Dedifferentiated amniotic fluid mesenchymal stem cell (primary cell): ENCODE measurements around the gene SLC10A7.

Source experiments
- DNase-seq: peaks from one replicate; pipeline ENCODE4 v3.0.0-alpha.2; 2016; ENCODE audit errors: extremely low spot score

Gene SLC10A7

DNA sequence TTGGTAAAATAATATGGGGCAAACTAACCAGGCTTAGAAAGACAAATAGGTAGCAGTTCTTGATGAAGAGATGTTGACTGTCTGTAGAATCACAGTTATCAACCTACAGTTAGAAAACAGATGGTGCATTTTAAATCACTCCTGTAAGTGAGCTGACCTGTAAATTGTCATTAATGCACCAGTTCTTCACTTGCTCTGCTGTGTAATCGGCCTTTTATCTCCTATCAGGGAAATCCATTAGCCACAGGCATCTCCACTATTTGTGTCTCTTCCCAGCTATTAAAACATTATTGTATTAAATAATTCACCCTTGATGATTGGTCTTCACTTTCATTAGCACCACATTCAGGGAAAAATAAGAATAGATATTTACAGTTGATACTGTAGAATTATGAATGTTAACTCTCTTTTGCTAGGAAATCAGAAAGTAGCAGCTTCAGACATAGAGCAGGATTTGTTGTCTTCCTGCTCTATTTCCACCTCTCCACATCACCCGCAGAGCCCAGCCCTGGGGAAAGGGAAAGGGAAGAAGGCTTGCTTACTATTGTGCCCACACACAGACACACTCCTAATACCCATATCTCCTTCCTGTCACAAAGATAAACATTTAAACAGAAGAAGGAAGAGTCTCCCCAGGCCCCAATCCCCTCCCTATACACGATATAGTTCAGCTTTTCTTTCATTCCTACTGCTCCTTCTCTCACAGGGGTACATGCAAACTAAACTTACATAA lies 210.3 kb downstream of the SLC10A7 start:
- no peak for DNase-seq

DNA sequence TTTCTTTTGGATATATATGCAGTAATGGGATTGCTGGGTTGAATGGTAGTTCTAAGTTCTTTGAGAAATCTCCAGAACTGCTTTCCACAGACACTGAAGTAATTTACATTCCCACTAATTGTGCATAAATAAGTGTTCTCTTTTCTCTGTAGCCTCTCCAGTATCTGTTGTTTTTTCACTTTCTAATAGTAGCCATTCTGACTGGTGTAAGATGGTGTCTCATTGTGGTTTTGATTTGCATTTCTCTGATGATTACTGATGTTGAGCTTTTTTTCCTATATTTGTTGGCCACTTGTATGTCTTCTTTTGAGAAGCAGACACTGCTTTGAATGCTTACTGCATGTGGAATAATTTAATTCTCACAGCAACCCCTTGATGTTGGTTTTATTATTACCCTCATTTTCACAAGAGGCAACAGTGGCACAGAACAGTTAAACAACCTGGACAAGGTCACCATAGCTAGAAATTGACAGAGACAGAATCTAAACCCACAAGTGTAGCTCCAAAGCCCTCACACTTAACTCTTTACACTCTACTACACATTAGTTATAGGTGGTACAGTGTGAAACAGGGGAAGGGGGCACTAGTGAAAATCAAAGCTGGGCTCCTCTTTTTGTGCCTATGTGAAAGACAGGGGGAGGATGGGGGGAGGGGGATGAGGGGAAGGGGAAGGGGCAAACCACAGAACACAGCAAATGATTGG lies 211.3 kb downstream of the SLC10A7 start:
- DNase-seq = no peak

DNA sequence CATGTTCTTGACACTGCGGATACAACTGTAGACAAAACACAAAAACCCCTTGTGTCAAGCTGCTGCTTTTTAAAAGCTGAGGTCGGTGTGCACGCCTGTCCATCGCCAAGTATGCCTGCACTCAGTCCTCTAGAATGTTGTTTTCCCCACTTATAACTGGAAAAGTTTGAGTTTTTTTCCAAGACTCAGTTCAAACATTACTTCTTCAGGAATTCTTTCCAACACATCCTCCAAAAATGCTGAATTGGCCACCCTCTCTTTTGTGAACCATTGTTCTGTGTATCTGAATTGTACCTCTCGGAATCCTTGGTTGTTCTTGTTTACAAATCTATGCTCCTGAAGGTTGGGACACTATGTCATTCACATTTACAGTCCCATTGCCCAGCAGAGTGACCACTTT lies 212.8 kb downstream of the SLC10A7 start:
- DNase-seq = no peak

DNA sequence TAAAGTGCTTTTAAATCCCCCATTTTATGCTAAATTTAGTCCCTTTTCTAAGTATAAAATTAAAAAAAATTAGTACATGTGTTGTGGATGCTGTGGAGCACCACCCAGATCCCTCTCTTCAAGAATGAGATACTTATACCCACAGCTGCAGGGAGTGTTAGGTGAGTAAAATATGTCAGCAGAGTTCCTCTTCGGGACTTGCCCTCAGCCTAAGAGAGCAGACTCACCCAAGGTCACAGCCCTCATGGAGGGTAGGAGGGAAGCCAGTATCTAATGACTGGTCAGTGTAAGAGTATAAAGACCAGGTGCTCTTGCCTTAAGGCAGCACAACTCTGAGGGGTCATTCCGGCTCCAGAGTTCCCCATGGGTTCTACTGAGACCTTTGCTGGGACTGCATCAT lies 218.9 kb downstream of the SLC10A7 start:
- DNase-seq = no peak

DNA sequence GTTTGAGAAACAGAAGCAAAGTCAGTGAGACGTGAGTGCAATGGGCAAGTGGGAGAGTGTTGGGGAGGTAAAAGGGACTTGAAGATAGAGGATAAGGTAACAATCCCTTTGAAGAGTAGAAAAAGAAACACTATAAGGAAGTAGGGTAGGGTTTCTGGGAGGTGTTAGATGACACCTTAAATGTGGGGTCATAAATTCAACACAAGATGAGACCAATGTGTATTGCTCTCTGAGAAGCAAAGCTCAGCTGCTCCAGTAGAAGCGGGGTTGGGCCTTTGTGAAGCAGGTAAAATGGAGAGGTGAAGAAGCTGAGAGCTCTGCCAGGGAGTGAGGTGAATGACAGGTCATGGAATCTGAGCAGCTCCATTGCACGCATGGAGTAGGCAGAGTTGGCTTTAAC lies 222.1 kb downstream of the SLC10A7 start:
- DNase-seq = no peak

DNA sequence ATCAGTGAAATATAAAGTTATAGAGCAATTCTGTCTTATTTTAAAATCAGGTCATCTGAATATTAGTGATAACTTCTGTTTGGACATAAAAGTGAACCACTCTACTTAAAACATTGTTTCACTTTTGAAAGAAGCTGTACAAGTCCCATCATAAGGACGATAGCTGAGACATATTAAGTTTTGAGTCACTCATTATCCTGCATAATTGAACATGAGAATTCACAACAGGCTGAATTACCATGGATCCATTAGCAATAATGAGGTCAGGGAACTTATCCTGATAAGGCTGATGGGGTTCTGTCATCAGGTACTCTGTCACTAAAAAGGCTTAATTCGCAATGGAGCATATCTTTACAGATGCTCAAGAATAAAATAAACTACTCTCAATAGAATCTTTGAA lies 227.0 kb downstream of the SLC10A7 start:
- DNase-seq = no peak

DNA sequence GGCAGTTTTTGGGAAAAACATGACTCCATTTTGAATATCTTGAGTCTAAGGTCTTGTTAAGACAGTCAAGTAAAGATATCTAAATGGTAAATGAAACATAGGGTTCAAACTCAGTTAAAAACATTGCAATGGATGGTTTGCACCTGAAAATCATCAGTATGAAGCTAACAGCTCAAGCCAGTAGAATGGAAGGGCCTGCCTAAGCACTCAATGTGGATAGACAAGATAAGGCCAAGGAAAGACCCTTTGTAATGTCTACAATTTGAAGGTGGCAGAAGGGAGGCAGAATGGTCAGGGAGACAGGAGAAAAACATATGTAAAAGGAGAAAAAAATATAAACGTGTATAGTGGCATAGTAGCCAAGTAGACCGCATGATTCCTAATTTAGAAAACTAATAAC lies 229.2 kb downstream of the SLC10A7 start:
- DNase-seq = no peak

DNA sequence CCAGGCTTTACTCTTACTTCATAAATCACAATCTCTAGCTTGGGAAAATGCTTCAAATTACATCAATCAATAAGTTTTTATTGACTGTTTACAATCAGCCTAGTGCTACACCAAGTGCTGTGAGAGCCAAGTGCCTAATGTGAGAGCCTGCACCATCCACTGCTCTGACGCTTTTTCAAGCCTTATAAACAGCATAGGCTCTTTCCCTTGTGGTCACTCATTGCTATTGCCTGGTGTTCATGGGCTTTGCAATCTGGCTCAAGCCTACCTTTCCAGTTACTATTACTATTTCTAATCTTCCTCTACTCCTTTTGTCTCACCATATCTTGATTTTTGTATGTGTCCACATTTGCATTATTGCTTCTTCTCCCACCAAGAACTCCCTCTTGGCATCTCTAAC lies 230.4 kb downstream of the SLC10A7 start:
- DNase-seq = no peak

DNA sequence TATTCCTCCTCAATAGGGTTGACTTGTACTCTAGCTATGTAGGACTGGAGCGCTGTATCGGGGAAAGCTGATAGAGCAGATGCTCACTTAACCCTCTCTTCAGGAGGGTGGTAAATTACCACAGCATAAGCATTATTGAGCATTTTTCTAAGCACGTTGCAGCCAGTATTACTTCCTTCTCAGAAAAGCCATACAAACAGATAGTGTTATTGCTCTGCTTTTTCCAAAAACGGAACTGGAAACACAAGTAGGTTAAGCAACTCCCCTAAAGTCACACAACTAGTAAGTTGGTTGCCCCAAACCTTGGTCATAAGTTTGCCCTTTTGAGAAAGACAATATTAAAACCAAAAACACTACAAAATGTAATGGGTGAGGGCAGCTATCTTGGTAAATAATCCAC lies 233.5 kb downstream of the SLC10A7 start:
- DNase-seq = no peak

DNA sequence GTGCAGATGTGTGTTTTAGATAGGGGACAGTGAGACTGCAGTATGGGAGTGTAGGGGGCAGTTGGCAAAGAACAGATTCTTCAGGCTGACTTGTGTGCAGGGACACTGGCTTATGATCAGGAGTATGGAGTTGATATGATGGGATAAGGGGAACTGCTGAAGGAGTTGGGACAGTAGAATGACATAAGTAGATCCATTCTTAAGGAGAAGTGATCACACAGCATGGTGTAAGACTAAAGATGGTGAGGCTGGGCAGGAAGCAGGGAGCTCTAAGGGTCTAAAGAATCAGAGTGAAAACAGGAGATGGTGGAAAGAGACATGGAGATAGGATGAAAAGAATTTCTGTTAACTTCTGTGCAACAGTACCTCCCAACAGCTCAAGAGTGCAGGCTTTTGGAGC lies 236.7 kb downstream of the SLC10A7 start:
- DNase-seq = no peak

DNA sequence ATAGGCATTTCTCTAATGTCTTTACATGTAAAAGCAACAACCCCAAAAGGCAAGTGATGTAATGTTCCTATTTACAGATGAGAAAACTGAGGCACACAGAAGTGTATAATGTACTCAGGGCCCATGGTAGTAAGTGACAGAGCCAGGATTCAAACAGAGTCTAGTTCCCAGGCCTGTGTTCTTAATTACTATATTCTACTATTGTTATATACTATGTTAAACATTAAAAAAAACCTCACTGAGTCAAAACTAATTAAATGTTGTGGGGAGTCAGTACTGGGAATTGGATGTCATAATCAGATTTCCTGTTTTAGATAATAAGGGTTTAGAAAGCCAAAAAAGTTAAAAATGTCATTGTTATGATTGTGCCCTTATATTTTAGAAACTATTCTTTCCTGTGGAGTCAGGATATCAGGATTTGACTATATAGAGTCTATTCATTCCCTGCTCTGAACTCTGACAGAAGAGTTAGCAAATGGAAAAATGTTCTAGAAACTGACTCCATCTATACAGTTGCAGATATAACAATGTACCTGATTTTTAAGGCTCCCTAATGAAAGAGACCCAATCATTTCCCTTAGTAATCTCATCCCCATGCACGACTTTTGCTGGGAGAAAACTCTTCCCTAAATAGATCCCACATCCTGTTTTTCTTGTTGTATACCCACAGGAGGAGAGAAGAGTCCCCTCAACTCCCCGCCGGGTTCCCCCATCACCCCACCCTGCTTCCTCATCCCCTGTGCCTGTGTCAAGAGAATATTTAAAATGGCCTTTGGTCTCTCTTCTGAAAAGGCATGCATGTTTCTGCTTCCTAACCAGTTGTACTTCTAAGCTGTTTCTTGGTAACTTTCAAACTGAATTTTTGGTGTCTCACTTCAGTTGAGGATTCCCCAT lies 237.7 kb downstream of the SLC10A7 start:
- DNase-seq = no peak

DNA sequence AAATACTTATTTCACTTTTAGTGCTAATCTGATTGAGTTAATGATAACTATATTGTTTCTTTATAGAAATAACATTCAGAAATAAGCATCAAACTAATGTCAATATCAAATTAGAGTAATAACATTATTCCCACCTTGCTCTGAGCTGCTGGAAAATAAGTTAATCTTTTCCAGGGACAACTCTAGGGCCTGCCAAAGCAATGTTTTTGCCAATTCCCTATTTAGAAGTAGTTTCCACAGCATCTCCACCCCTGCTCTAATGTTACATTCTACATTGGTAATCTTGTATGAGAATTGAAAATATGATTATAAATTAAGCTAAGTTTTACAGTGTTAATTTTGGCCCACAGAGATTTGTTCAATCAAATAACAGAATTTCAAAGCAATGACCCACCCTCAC lies 239.1 kb downstream of the SLC10A7 start:
- DNase-seq = no peak

DNA sequence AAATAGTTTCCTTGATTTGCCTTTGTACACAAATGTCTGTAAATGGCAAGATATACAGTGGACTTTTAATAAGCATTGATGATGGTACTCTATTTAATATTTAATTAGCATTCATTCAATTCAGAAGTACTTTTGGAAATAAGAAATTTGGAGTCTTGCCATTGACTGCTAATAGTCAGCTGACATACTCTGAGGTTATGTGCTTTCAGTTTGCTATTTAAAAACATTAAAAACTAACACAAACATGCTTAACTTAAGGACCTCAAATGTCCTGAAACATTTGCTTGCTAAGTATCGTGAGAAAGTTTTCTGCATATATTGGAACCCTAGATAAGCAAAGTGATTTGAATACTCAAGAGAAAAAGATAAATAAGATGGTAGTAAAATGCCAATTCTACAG lies 242.8 kb downstream of the SLC10A7 start:
- no peak for DNase-seq

DNA sequence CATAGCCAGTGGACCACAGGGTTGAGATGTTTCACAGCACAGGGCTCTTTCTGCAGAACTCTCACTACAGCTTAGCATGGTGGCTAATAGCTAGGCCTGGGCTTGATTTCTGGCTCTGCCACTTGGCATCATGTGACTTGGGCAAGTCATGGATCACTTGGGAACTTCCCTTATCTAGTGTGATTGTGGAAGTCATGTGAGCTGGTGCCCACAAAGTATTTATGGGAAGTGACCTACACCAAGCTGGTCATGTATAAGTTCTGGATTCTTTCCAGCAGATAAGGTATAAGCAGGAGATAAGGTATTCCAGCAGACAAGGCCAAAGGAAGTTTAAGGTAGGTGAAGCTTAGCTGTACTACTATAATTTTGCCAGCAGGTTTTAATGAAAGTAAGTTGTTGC lies 246.4 kb downstream of the SLC10A7 start:
- DNase-seq = no peak

DNA sequence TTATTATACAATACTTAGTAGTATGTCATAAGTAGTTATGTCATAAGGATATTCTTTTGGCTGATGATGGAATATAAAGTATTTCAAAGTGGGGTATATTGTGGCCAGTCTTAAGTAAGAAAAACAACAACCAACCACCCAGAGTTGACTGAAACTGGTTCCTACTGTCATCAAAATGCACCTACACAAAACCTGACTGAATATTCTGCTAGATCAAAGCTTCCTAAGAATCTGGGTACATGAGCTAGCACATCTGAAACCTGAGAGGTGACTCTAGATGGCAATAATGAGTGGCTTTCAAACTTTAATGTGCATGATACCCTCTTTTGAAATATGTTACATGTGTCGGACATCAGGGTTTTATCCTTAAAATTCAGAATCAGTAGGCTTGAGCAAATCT lies 247.0 kb downstream of the SLC10A7 start:
- no peak for DNase-seq

DNA sequence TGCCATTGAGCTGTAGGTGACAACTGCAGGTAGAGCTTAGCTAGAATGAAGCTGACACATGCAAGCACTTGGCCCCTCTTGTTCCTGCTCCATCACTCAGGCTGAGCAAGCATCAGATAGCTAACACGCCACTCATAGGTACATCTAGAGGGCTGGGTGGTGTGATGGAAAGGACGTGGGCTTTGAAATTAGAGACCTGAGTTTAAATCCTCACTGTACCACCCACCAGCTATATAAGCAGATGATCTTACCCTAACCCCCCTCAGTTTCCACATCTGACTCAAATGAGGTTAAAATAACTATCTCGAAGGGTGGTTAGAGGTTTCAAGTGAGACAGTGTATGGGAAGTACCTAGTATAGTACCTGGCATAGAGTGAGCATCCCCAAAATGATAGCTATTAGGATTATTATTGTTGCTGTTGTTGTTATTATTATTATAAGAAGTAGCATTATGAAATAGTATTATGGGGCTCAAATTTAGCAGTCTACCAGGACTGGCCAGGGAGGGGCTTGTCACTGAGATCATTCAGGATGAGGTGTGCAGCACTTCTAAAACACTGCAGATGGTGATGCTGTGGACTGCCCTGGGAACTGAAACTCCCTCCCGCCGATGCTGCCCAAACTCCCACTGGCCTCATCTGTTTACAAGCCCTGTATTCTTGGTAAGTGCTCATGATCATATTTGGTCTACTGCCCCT lies 248.4 kb downstream of the SLC10A7 start:
- no peak for DNase-seq

DNA sequence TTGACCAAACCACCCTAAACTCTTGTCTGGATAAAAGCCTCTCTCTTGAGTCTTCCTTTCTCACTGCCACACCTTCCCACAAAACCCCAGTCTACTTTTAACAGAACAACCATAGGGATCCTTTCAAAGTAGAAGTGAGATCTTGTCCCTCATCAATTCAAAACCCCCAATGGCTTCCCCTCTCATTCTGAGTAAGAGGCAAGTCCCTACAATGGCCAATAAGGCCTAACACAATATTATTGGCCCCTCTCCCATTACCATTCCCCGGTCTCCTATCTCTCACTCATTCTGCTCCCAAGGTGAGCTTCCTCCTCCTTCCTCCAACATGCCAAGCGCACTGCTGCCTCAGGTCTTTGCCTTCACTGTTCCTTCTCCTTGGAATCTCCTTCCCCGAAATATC lies 250.3 kb downstream of the SLC10A7 start:
- DNase-seq = no peak

DNA sequence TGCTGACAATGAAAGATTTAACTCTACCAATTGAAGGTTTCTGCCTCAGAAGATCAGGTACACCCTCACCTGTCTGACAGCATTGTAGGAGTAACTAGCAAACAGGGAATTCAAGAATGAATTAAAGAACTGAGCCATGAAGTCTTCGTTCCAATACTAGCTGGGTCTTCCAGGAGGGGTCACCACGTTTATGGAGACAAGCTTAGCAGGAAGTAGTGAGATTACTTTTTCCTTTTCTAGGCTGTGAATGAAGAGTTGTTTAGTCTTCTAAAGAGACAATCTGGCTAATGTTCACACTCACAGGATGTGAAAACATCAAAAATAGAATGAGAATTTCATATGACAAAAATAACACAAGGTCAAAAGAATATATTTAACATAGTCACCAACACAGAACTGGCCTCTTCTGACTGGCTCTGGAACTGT lies 252.5 kb downstream of the SLC10A7 start:
- DNase-seq = no peak

DNA sequence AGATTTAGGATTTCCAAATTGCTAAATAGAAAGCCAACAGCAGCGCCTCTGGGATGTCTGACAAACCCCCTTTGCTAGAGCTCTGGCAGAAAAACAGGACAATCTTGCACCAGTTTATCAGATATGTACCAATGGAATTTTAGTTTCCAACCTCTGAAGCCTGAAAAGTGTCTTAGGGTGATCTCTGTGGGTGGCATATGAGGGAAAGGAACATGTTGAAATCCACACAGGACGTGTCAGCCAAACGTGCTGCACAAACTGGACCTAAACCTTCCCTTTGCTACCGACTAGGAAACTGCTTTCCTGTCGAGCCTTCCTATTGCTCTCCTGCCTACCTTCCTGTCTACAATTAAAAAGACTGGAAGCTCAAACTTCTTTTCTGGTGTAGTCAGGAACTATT lies 253.9 kb downstream of the SLC10A7 start:
- DNase-seq = no peak

DNA sequence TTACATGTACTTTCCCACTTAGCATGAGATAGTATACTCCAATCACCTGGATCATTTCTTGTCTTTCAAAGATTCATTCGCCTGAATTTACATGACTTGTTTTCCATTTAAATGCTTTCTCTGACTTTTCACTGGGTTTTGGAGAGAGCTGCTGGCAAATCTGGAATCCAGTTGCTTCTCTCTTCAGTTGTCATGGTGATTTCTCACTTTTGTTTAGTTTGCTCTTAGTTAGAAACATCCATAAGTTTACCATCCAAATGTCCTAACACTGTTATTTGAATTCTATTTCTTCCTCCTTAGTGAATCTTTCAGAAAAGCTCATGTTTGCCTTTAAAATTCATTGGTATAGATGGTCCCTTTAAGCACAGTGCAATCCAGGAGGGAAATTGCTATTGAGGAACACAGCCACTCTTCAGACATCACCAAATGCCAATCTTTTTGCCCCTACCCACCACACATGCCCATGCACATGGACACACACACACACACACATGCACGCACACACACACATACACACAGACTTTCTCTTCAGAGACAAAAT lies 255.7 kb downstream of the SLC10A7 start:
- no peak for DNase-seq

DNA sequence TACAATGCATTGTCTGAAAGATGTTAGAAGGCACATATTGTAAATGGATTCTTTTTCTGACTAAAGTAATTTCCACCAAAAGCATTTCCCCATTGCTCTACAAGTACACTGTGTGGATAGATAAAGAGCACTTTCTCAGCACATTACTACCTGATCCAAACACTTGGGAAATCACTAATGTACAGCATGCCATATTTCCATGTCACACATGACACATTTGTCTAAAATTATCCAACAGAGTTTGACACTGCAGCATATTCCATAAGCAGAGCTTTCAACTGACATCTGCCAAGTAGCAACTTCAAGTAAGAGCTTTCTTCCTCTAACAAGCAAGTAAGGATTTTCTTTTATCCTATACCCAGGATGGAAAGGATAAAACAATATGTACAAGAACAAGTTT lies 257.9 kb downstream of the SLC10A7 start:
- no peak for DNase-seq

DNA sequence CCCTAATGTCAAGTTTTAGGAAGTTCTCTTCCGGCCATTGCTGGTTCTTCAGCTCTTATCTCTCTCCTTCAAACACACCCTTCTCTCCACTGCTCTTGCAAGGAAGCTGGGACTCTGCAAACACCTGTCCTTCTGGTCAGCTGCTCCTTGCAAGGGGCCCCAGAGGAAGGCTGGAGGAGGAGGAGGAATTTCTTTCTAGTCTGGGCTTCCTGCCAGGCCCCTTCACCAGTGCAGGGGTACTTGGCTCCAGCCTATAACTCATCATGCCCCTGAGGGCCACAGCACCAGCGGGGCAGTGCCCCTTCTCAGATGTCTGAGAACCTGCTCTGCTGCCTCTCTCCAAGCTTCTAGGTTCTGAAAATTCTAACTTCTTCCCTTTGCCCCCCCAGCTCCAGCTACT lies 260.7 kb downstream of the SLC10A7 start:
- no peak for DNase-seq
